Nephron progenitor cell (in vitro differentiated cells): ENCODE results near the gene EYA2.
A peak's percentile ranks its signal among the peaks of the same experiment; 100 is the strongest.

ENCODE experiments used
- DNase-seq: peaks from one replicate; pipeline ENCODE4 v3.0.0; 2021
- H3K27ac Mint-ChIP-seq: 2 replicates; pipeline ENCODE4 v1.8.0; 2021; ENCODE audit warnings: mild to moderate bottlenecking, moderate library complexity, mixed read lengths
- H3K27me3 Mint-ChIP-seq: 2 replicates; pipeline ENCODE4 v1.8.0; 2021; ENCODE audit warnings: mild to moderate bottlenecking, low read depth, mixed read lengths; ENCODE audit not compliant: poor library complexity
- H3K36me3 Mint-ChIP-seq: 2 replicates; pipeline ENCODE4 v1.8.0; 2021; ENCODE audit warnings: low read depth, mixed read lengths
- H3K4me1 Mint-ChIP-seq: 2 replicates; pipeline ENCODE4 v1.8.0; 2021; ENCODE audit warnings: mixed read lengths
- H3K4me3 Mint-ChIP-seq: 2 replicates; pipeline ENCODE4 v1.8.0; 2021; ENCODE audit warnings: mild to moderate bottlenecking, moderate library complexity, mixed read lengths
- H3K9me3 Mint-ChIP-seq: 2 replicates; pipeline ENCODE4 v1.8.0; 2021; ENCODE audit warnings: mild to moderate bottlenecking, moderate library complexity, mixed read lengths
- TF ChIP-seq, protein P1 (sequence below): fragments of 200-600 bp; sonication (generic); IDR thresholded peaks from 2 replicates; pipeline ENCODE4 v1.5.0; 2021; ENCODE audit warnings: antibody characterized with exemption

Gene EYA2, protein sequence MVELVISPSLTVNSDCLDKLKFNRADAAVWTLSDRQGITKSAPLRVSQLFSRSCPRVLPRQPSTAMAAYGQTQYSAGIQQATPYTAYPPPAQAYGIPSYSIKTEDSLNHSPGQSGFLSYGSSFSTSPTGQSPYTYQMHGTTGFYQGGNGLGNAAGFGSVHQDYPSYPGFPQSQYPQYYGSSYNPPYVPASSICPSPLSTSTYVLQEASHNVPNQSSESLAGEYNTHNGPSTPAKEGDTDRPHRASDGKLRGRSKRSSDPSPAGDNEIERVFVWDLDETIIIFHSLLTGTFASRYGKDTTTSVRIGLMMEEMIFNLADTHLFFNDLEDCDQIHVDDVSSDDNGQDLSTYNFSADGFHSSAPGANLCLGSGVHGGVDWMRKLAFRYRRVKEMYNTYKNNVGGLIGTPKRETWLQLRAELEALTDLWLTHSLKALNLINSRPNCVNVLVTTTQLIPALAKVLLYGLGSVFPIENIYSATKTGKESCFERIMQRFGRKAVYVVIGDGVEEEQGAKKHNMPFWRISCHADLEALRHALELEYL

DNA sequence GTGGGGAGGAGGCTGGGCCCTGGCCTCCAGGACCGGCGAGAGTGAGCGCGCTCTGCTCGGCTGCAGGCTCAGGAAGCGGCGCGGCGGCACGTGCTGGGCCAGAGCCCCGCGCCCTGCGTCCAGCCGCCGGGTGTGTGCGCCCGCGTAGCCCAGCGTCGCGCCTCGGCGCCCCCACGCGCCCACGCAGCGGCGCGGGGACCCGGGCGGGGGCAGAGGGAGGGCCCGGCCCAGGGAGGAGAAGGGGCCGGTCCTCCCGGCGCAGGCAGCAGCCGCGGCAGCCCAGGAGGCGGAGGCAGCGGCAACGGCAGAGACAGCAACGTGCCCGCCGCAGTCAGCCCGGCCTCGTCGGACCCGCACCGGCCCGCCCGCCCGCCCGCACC lies at the start of gene EYA2:
EYA2 (plus strand) TSS at position 265 of the 380 bp plus-strand sequence. CDS start 95,168 bp downstream, outside the sequence.
- Mint-ChIP-seq H3K9me3 (peaks cover 18% of the 10 kb centered on the region), H3K36me3 (peaks cover 12% of the 10 kb centered on the region), H3K4me3 (peak within 1 kb of the TSS; percentile 93), H3K27me3 (peaks cover 47% of the 10 kb centered on the region), H3K27ac (no peak within 1 kb of the TSS), H3K4me1 (peaks cover 64% of the 10 kb centered on the region)
- TF ChIP-seq, protein P1, sequence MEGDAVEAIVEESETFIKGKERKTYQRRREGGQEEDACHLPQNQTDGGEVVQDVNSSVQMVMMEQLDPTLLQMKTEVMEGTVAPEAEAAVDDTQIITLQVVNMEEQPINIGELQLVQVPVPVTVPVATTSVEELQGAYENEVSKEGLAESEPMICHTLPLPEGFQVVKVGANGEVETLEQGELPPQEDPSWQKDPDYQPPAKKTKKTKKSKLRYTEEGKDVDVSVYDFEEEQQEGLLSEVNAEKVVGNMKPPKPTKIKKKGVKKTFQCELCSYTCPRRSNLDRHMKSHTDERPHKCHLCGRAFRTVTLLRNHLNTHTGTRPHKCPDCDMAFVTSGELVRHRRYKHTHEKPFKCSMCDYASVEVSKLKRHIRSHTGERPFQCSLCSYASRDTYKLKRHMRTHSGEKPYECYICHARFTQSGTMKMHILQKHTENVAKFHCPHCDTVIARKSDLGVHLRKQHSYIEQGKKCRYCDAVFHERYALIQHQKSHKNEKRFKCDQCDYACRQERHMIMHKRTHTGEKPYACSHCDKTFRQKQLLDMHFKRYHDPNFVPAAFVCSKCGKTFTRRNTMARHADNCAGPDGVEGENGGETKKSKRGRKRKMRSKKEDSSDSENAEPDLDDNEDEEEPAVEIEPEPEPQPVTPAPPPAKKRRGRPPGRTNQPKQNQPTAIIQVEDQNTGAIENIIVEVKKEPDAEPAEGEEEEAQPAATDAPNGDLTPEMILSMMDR, result no peak
- DNase-seq, result peak; percentile 61

DNA sequence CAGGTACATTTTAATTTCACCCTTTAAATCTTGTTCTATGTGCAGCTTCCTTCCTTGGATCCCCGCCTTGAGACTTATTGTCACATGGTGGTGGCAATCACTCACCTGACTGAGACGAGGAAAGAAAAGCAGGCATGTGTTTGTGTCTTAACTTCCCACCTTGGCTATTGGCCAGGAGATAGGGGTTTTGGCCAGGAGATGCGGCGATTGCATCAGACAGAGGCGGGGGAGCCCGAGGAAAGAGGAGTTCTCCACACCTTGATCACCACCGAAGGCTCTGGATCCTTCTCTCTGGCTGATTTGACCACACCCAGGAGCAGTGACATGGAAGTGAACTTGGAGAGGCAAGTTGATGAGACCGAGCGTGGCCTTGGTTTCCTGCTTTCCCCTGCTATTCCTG lies 49.7 kb upstream of the EYA2 start:
- peaks cover 12% of the 10 kb centered on the region for H3K27me3 Mint-ChIP-seq
- H3K4me3 Mint-ChIP-seq, result no peak overlapping the region
- H3K36me3 Mint-ChIP-seq, result no peaks in the 10 kb centered on the region
- DNase-seq, result no peak
- TF ChIP-seq, protein P1, result no peak
- no peak overlapping the region for H3K27ac Mint-ChIP-seq
- peaks cover 7% of the 10 kb centered on the region for H3K4me1 Mint-ChIP-seq
- H3K9me3 Mint-ChIP-seq, result peaks cover 15% of the 10 kb centered on the region

DNA sequence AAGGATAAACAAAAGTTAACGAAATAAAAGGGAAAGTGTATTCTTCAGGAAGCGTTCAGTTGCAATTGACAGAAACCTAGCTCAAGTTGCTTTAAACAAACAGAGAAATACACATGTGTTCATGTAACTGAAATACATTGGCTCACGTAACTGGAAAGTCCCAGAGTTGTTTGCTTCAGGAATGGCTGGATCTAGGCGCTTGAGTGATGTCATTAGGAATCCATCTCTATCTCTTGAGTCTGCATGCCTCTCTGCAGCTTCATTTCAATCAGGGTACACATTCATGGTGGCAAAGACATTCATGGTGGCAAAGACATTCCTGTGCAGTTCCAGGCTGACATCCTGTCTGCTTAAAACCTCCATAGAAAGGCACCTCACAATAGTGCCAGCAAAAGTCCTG lies 45.4 kb upstream of the EYA2 start:
- Mint-ChIP-seq H3K4me3 (no peak overlapping the region), H3K27ac (no peak overlapping the region), H3K9me3 (peaks cover 18% of the 10 kb centered on the region), H3K4me1 (peaks cover 31% of the 10 kb centered on the region), H3K36me3 (no peaks in the 10 kb centered on the region), H3K27me3 (peaks cover 12% of the 10 kb centered on the region)
- TF ChIP-seq, protein P1, result no peak
- DNase-seq, result no peak

DNA sequence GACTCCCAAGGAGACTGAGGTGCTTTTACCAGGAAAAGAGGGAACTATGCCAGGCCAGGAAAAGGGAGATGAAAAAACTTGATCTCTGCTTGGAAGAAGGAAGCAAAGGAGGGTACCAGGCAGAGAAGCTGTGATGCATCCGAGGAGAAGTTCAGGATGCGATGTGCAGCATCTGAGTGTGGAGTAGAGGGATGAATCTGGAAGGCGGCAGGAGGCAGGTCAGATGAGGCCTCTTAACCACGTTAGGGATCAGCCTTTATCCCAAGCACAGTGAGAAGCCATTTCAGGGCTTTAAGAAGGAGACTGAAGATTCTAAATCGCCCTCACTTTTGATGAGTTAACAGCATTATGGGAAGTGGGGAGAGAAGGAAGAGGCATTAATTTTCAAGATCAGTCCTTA lies 44.9 kb upstream of the EYA2 start:
- H3K4me3 Mint-ChIP-seq, result no peak overlapping the region

DNA sequence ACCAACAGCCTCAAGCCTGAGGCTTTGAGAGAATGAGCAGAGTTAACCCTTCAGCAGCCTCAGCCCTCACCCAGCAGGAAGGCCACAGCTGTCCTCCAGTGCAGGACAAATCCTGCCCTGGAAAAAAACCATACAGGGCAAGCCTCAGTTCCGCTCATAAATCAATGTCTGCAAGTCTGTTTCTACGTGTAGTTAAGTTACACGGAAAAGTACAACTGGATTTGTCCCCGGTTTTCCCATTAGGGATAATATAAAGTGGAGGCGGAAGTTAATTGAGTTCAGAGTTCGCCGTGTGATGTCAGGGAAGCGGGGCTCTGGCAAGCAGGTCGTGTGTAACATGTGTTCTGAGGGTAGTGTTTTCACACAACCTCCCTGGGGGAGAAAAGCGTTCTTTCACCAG lies 44.2 kb upstream of the EYA2 start:
- no peaks in the 10 kb centered on the region for H3K36me3 Mint-ChIP-seq
- H3K27ac Mint-ChIP-seq, result peak overlapping the region; percentile 90
- peak overlapping the region; percentile 4 for H3K4me3 Mint-ChIP-seq
- TF ChIP-seq, protein P1, result no peak
- H3K9me3 Mint-ChIP-seq, result peaks cover 18% of the 10 kb centered on the region
- H3K4me1 Mint-ChIP-seq, result peaks cover 31% of the 10 kb centered on the region
- peak; percentile 21 for DNase-seq
- peaks cover 5% of the 10 kb centered on the region for H3K27me3 Mint-ChIP-seq

More for the DNA sequence above, 44.9 kb upstream of the EYA2 start:
- Mint-ChIP-seq H3K27ac (no peak overlapping the region), H3K36me3 (no peaks in the 10 kb centered on the region), H3K27me3 (peaks cover 7% of the 10 kb centered on the region), H3K4me1 (peaks cover 31% of the 10 kb centered on the region), H3K9me3 (peaks cover 18% of the 10 kb centered on the region)
- TF ChIP-seq, protein P1, result no peak
- DNase-seq, result no peak
